Measurements from ENCODE around the gene RAB39A.

RAB39A gene

GRCh38 chr11:107963091-107963490 lies 34.8 kb downstream of the RAB39A start:
- Histone ChIP-seq H3K4me1 (ENCODE audit: control insufficient read depth, low read depth, low read length) (no peaks in the 10 kb centered on the region), H3K27ac (ENCODE audit: low read length) (no peak overlapping the region), H3K4me3 (ENCODE audit: low read length) (no peak overlapping the region), H3K9ac (ENCODE audit: low read length) (no peak overlapping the region), H3K36me3 (ENCODE audit: control insufficient read depth, low read depth, low read length) (peaks cover 3% of the 10 kb centered on the region), H3K9me3 (ENCODE audit: control insufficient read depth, low read depth, low read length) (no peaks in the 10 kb centered on the region), H3K27me3 (ENCODE audit: control insufficient read depth, insufficient read depth, low read length) (no peaks in the 10 kb centered on the region)

- no peaks in the 10 kb centered on the region for H3K27me3 ChIP-seq (ENCODE audit: control insufficient read depth, insufficient read depth, low read length)
- no peak overlapping the region for H3K4me3 ChIP-seq (ENCODE audit: low read length)
- no peaks in the 10 kb centered on the region for H3K4me1 ChIP-seq (ENCODE audit: control insufficient read depth, low read depth, low read length)
- H3K36me3 ChIP-seq (ENCODE audit: control insufficient read depth, low read depth, low read length), result no peaks in the 10 kb centered on the region
- H3K27ac ChIP-seq (ENCODE audit: low read length), result no peak overlapping the region
- H3K9me3 ChIP-seq (ENCODE audit: control insufficient read depth, low read depth, low read length), result no peaks in the 10 kb centered on the region
- no peak overlapping the region for H3K9ac ChIP-seq (ENCODE audit: low read length)
Measured at GRCh38 chr11:107969219-107969618, 41.0 kb downstream of the RAB39A start.

DNA sequence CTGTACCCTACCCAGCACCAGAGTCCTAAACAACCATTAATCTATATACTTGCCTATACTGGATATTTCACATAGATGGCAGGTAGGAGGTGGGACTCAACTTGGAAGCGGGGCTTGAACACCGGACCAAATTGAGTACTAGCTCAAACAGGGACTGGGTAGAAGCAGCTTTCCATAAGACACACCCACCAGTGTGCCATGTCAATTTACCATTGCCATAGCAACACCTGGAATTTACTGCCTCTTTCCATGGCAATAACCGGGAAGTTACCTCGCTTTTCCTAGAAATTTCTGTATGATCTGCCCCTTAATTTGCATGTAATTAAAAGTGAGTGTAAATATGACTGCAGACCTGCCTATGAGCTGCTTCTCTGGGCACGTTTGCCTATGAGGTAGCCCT lies 41.8 kb downstream of the RAB39A start:
- Histone ChIP-seq H3K9me3 (ENCODE audit: control insufficient read depth, low read depth, low read length) (no peaks in the 10 kb centered on the region), H3K9ac (ENCODE audit: low read length) (no peak overlapping the region), H3K36me3 (ENCODE audit: control insufficient read depth, low read depth, low read length) (no peaks in the 10 kb centered on the region), H3K4me1 (ENCODE audit: control insufficient read depth, low read depth, low read length) (no peaks in the 10 kb centered on the region), H3K27me3 (ENCODE audit: control insufficient read depth, insufficient read depth, low read length) (no peaks in the 10 kb centered on the region), H3K27ac (ENCODE audit: low read length) (no peak overlapping the region), H3K4me3 (ENCODE audit: low read length) (no peak overlapping the region)

- Histone ChIP-seq H3K36me3 (ENCODE audit: control insufficient read depth, low read depth, low read length) (no peaks in the 10 kb centered on the region), H3K4me1 (ENCODE audit: control insufficient read depth, low read depth, low read length) (no peaks in the 10 kb centered on the region), H3K9ac (ENCODE audit: low read length) (no peak overlapping the region), H3K27ac (ENCODE audit: low read length) (no peak overlapping the region), H3K9me3 (ENCODE audit: control insufficient read depth, low read depth, low read length) (no peaks in the 10 kb centered on the region), H3K4me3 (ENCODE audit: low read length) (no peak overlapping the region), H3K27me3 (ENCODE audit: control insufficient read depth, insufficient read depth, low read length) (no peaks in the 10 kb centered on the region)
Measured at GRCh38 chr11:107973641-107974040, 45.4 kb downstream of the RAB39A start.

DNA sequence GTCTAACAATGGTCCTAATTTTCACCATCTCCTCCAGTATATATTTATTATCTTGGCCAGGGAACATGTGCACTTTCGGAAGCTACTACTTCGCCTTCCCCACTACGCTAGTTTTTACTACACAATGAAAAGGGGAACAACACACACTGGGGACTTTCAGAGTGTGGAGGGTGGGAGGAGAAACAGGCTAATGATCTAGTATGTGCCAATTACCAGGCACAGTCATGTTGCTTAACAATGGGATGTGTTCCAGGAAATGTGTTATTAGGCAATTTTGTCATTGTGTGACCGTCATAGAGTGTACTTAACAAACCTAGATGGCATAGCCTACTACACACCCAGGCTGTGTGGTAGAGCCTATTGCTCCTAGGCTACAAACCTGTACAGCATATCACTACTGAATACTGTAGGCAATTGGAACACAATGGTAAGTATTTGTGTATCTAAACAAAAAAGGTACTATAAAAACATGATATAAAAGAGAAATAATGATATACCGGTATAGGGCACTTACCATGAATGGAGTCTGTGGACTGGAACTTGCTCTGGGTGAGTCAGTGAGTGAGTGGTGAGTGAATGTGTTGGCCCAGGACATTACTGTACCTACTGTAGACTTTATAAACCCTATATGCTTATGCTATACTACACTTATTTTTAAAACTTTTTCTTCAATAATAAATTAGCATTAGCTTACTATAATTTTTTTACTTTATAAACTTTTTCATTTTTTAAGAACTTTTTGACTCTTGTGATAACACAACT lies 60.3 kb downstream of the RAB39A start:
- Histone ChIP-seq H3K36me3 (ENCODE audit: control insufficient read depth, low read depth, low read length) (no peaks in the 10 kb centered on the region), H3K4me1 (ENCODE audit: control insufficient read depth, low read depth, low read length) (peaks cover 10% of the 10 kb centered on the region), H3K9me3 (ENCODE audit: control insufficient read depth, low read depth, low read length) (no peaks in the 10 kb centered on the region), H3K27me3 (ENCODE audit: control insufficient read depth, insufficient read depth, low read length) (no peaks in the 10 kb centered on the region), H3K27ac (ENCODE audit: low read length) (no peak overlapping the region), H3K4me3 (ENCODE audit: low read length) (no peak overlapping the region), H3K9ac (ENCODE audit: low read length) (no peak overlapping the region)

DNA sequence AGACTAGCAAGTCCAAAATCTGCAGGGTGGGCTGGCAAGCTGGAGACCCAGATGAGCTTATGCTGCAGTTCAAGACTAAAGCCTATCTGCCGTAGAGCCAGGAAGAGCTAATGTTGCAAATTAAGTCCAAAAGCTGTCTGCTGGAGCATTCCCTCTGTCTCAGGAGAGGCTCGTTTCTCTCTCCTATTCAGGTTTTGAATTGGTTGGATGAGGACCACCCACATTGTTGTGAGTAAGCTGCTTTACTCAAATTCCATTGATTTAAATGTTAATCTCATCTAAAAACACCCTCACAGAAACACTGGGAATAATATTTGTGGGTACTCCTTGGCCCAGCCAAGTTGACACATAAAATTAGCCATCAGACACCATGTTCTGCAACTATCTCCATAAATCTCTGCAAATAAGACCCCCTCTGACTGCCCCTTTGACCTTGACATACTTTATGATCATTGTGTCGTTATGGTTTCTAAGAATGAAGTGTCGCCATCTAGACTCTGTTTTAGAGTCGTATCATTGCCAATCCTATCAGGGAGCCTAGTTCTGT lies 63.7 kb downstream of the RAB39A start:
- H3K27ac ChIP-seq (ENCODE audit: low read length), result no peak overlapping the region
- H3K4me1 ChIP-seq (ENCODE audit: control insufficient read depth, low read depth, low read length), result peaks cover 10% of the 10 kb centered on the region
- H3K36me3 ChIP-seq (ENCODE audit: control insufficient read depth, low read depth, low read length), result no peaks in the 10 kb centered on the region
- H3K9ac ChIP-seq (ENCODE audit: low read length), result no peak overlapping the region
- H3K9me3 ChIP-seq (ENCODE audit: control insufficient read depth, low read depth, low read length), result no peaks in the 10 kb centered on the region
- no peaks in the 10 kb centered on the region for H3K27me3 ChIP-seq (ENCODE audit: control insufficient read depth, insufficient read depth, low read length)
- H3K4me3 ChIP-seq (ENCODE audit: low read length), result no peak overlapping the region

GRCh38 chr11:107996006-107996776 lies 67.9 kb downstream of the RAB39A start:
- Histone ChIP-seq H3K36me3 (ENCODE audit: control insufficient read depth, low read depth, low read length) (no peaks in the 10 kb centered on the region), H3K4me1 (ENCODE audit: control insufficient read depth, low read depth, low read length) (peaks cover 10% of the 10 kb centered on the region), H3K27me3 (ENCODE audit: control insufficient read depth, insufficient read depth, low read length) (no peaks in the 10 kb centered on the region), H3K27ac (ENCODE audit: low read length) (no peak overlapping the region), H3K4me3 (ENCODE audit: low read length) (no peak overlapping the region), H3K9me3 (ENCODE audit: control insufficient read depth, low read depth, low read length) (no peaks in the 10 kb centered on the region), H3K9ac (ENCODE audit: low read length) (no peak overlapping the region)

DNA sequence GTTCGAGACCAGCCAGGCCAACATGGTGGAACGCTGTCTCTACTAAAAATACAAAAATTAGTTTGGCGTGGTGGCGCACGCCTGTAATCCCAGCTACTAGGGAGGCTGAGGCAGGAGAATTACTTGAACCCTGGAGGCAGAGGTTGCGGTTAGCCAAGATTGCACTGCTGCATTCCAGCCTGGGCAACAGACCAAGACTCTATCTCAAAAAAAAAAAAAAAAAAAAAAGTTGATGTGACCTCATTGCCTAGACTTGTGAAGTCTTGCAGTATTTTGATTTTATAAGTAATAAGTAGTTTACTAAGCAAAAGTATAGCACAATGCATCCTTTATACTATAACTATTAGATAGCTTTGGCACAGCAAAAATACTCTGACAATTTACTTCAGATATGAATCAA lies 70.5 kb downstream of the RAB39A start:
- Histone ChIP-seq H3K36me3 (ENCODE audit: control insufficient read depth, low read depth, low read length) (no peaks in the 10 kb centered on the region), H3K27me3 (ENCODE audit: control insufficient read depth, insufficient read depth, low read length) (no peaks in the 10 kb centered on the region)

DNA sequence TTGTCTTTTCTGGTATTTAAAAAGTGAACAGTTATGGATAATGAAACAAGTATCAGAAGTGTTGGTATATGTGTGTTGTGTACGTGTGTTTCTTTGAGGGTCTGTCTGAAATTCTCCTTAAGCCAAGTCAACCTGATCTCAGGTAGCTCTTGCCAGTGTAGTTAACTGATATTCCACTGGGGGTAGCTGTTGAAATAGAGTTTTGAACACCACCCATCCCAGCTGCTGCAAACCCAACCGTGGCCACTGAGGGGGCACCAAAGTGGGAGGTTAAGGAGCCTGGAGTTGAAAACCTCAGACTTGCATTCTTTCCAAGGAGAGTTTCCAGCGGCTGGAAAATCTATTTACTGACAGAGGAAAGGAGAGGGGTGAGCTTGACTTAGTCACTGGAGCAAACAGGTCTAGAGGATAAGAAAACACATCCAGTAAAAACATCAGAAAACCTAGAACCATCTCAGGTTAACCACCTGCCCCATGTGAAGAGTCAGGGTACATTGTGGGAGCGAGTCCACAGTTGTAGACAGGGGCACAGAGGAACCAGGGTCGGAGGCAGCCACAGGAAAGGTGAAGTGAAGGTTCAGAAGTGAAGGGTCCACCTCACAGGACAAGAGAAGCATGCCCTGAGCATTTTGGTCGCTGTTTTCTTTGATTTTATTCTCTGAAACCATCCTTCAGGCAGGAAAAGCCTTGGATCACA lies 71.7 kb downstream of the RAB39A start:
- Histone ChIP-seq H3K4me1 (ENCODE audit: control insufficient read depth, low read depth, low read length) (no peaks in the 10 kb centered on the region), H3K4me3 (ENCODE audit: low read length) (no peak overlapping the region), H3K9ac (ENCODE audit: low read length) (no peak overlapping the region), H3K36me3 (ENCODE audit: control insufficient read depth, low read depth, low read length) (no peaks in the 10 kb centered on the region), H3K27ac (ENCODE audit: low read length) (no peak overlapping the region), H3K27me3 (ENCODE audit: control insufficient read depth, insufficient read depth, low read length) (no peaks in the 10 kb centered on the region), H3K9me3 (ENCODE audit: control insufficient read depth, low read depth, low read length) (no peaks in the 10 kb centered on the region)

More for the DNA sequence above, 70.5 kb downstream of the RAB39A start:
- Histone ChIP-seq H3K4me1 (ENCODE audit: control insufficient read depth, low read depth, low read length) (no peaks in the 10 kb centered on the region), H3K4me3 (ENCODE audit: low read length) (no peak overlapping the region), H3K27ac (ENCODE audit: low read length) (no peak overlapping the region), H3K9ac (ENCODE audit: low read length) (no peak overlapping the region), H3K9me3 (ENCODE audit: control insufficient read depth, low read depth, low read length) (no peaks in the 10 kb centered on the region)

- Histone ChIP-seq H3K27ac (ENCODE audit: low read length) (no peak overlapping the region), H3K36me3 (ENCODE audit: control insufficient read depth, low read depth, low read length) (no peaks in the 10 kb centered on the region)
Measured at GRCh38 chr11:108002476-108002875, 74.2 kb downstream of the RAB39A start.

DNA sequence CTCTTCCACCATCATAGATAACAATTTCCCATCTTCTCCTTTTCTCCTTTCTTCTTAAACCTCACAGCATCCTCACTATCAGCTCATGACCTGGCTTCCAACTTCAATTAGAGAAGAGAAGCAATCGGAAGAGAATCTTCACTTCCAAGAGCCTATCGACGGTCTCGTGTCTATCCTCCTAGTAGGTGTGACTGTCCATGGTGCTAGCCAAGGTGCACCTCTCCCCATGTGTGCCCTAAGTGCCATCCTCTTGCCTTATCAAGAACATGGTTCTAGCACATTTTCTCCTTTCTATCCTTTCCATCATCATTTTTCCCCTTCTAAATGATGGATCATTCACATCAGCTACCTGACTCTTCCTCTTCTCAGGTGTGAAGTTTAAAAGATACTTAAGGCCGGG lies 75.4 kb downstream of the RAB39A start:
- H3K9ac ChIP-seq (ENCODE audit: low read length), result no peak overlapping the region
- H3K9me3 ChIP-seq (ENCODE audit: control insufficient read depth, low read depth, low read length), result no peaks in the 10 kb centered on the region
- no peaks in the 10 kb centered on the region for H3K27me3 ChIP-seq (ENCODE audit: control insufficient read depth, insufficient read depth, low read length)
- H3K4me3 ChIP-seq (ENCODE audit: low read length), result no peak overlapping the region
- no peaks in the 10 kb centered on the region for H3K36me3 ChIP-seq (ENCODE audit: control insufficient read depth, low read depth, low read length)
- H3K4me1 ChIP-seq (ENCODE audit: control insufficient read depth, low read depth, low read length), result no peaks in the 10 kb centered on the region
- H3K27ac ChIP-seq (ENCODE audit: low read length), result no peak overlapping the region

More at GRCh38 chr11:108002476-108002875, 74.2 kb downstream of the RAB39A start:
- Histone ChIP-seq H3K4me3 (ENCODE audit: low read length) (no peak overlapping the region), H3K9me3 (ENCODE audit: control insufficient read depth, low read depth, low read length) (no peaks in the 10 kb centered on the region), H3K27me3 (ENCODE audit: control insufficient read depth, insufficient read depth, low read length) (no peaks in the 10 kb centered on the region), H3K9ac (ENCODE audit: low read length) (no peak overlapping the region), H3K4me1 (ENCODE audit: control insufficient read depth, low read depth, low read length) (no peaks in the 10 kb centered on the region)

Data from iPS-18a (cell line).